K562 (cell line): Measurements from ENCODE around the gene TUBA4B. TPM values are rescaled to one million over a fixed set of nuclear protein-coding genes. Genes with fewer than 3 reads are reported as not detected.
A peak's percentile ranks its signal among the peaks of the same experiment; 100 is the strongest.

Source experiments
- ATAC-seq: fragments of 200-7000 bp; cut with Tn5 transposase; 3 replicates; pipeline ENCODE4 v1.9.1; 2020; ENCODE audit warnings: moderate library complexity
- BruUV-seq: library from RNA; stranded (reverse); fragments of 400-500 nt; replicated peaks from 2 replicates; lab custom pipeline; 2021; lab: Mats Ljungman, UMichigan
- CTCF ChIA-PET: fragments of 300-600 bp; formaldehyde crosslinking; extraction: SDS; loops from one replicate; lab custom pipeline; 2021; ENCODE audit warnings: low intra/inter-chr PET ratio; lab: Yijun Ruan, JAX
- POLR2A ChIA-PET: fragments of 300-600, 350-650 bp; sonication (Branson Sonifier 250); formaldehyde crosslinking; extraction: SDS; loops from one replicate; lab custom pipeline; 2021; ENCODE audit warnings: antibody characterized with exemption, inconsistent platforms; lab: Yijun Ruan, JAX
- DNase-seq, 4 experiments: peaks; one replicate each; pipeline versions ENCODE4 v3.0.0 to v3.0.0-alpha.2; 2011 to 2018; ENCODE audit warnings: low spot score in 3 of 4, mixed read lengths in 3 of 4; ENCODE audit errors: extremely low read depth in 1 of 4
- FAIRE-seq: peaks from 2 replicates; lab custom pipeline; 2011; peaks lifted over from hg19 to GRCh38; lab: Jason Lieb, UNC
- H2AFZ ChIP-seq: 2 replicates; pipeline ENCODE4 v1.6.0; 2011; ENCODE audit warnings: low read depth, low read length, control low read depth, inconsistent platforms
- H3K27ac ChIP-seq: fragments of 200-600 bp; 3 replicates; pipeline ENCODE4 v1.8.0; 2011; ENCODE audit warnings: low read depth, mild to moderate bottlenecking, control low read depth, inconsistent platforms, low read length, moderate library complexity, mixed read lengths; ENCODE audit errors: extremely low read depth
- H3K27me3 ChIP-seq, 2 experiments: fragments of 300-600 bp in 1 of 2; 2 replicates in 1 of 2; 3 replicates in 1 of 2; pipeline versions ENCODE4 v1.6.0 to v1.8.0; 2011; ENCODE audit warnings: inconsistent platforms in 2 of 2, low read length in 2 of 2, mild to moderate bottlenecking in 1 of 2, mixed read lengths in 1 of 2, moderate library complexity in 1 of 2; ENCODE audit not compliant: control insufficient read depth in 2 of 2, insufficient read depth in 2 of 2
- H3K36me3 ChIP-seq: fragments of 300-600 bp; 3 replicates; pipeline ENCODE4 v1.8.0; 2011; ENCODE audit warnings: mild to moderate bottlenecking, low read length, inconsistent platforms; ENCODE audit not compliant: control insufficient read depth, insufficient read depth
- H3K4me1 ChIP-seq, 2 experiments: fragments of 200-600 bp in 1 of 2; replicated peaks in 1 of 2; 2 replicates in 1 of 2; 3 replicates in 1 of 2; pipeline versions ENCODE4 v1.5.1 to v1.8.0; 2011; ENCODE audit warnings: inconsistent platforms in 2 of 2, low read length in 2 of 2, mild to moderate bottlenecking in 1 of 2, mixed read lengths in 1 of 2, moderate library complexity in 1 of 2; ENCODE audit not compliant: control insufficient read depth in 2 of 2, insufficient read depth in 2 of 2
- H3K4me2 ChIP-seq: 2 replicates; pipeline ENCODE4 v1.6.1; 2011; ENCODE audit warnings: low read length, control low read depth, inconsistent platforms, mixed read lengths; ENCODE audit not compliant: insufficient read depth
- H3K4me3 ChIP-seq: fragments of 200-600 bp; sonication (generic), shearing (Covaris generic); 2 replicates; pipeline ENCODE4 v1.5.1; 2016; ENCODE audit warnings: control low read depth, inconsistent platforms
- H3K79me2 ChIP-seq: fragments of 200-600 bp; 3 replicates; pipeline ENCODE4 v1.8.0; 2011; ENCODE audit warnings: low read length, inconsistent platforms; ENCODE audit not compliant: control insufficient read depth, insufficient read depth
- H3K9ac ChIP-seq, 2 experiments: 2 replicates each; pipeline versions ENCODE4 v1.6.0 to v1.6.1; 2011; ENCODE audit warnings: low read depth in 2 of 2, low read length in 2 of 2, control low read depth in 1 of 2, inconsistent platforms in 1 of 2, mild to moderate bottlenecking in 1 of 2, mixed read lengths in 1 of 2; ENCODE audit not compliant: insufficient read depth in 1 of 2
- H3K9me1 ChIP-seq: one replicate; pipeline ENCODE4 v1.6.0; 2011; ENCODE audit warnings: inconsistent platforms, mild to moderate bottlenecking, low read length, moderate library complexity; ENCODE audit not compliant: control insufficient read depth, insufficient read depth
- H3K9me3 ChIP-seq: replicated peaks from 2 replicates; pipeline ENCODE4 v1.5.1; 2011; ENCODE audit warnings: low read depth, low read length, inconsistent platforms; ENCODE audit not compliant: control insufficient read depth, insufficient read depth
- H4K20me1 ChIP-seq: replicated peaks from 2 replicates; pipeline ENCODE4 v1.6.1; 2011; ENCODE audit warnings: low read length, inconsistent platforms, mixed read lengths; ENCODE audit not compliant: control insufficient read depth, insufficient read depth
- CHD7 ChIP-seq: fragments of 200-600 bp; sonication (generic); IDR thresholded peaks from one replicate; pipeline ENCODE4 v1.6.1; 2012; ENCODE audit warnings: mild to moderate bottlenecking, low read depth, low read length, inconsistent platforms
- DDX20 ChIP-seq: fragments of 450-650 bp; IDR thresholded peaks from 2 replicates; pipeline ENCODE4 v1.6.1; 2016; ENCODE audit warnings: missing genetic modification characterization, low read depth, mild to moderate bottlenecking, missing compliant biosample characterization, moderate library complexity
- JUND ChIP-seq, 2 experiments: IDR thresholded peaks; 2 replicates in 1 of 2; 3 replicates in 1 of 2; pipeline ENCODE4 v1.6.1; 2011; ENCODE audit warnings: borderline replicate concordance in 2 of 2, low read depth in 2 of 2, low read length in 2 of 2, improper control_type of control experiment in 1 of 2, missing biosample characterization in 1 of 2, missing genetic modification characterization in 1 of 2, missing genetic modification reagents in 1 of 2
- MEIS2 ChIP-seq: fragments of 450-650 bp; IDR thresholded peaks from 2 replicates; pipeline ENCODE4 v1.6.1; 2014; ENCODE audit warnings: mild to moderate bottlenecking; ENCODE audit not compliant: partially characterized antibody
- ZNF212 ChIP-seq: fragments of 450-650 bp; formaldehyde crosslinking; IDR thresholded peaks from 2 replicates; pipeline ENCODE4 v1.4.0; 2020; ENCODE audit warnings: mild to moderate bottlenecking
- WGBS: fragments of 100-300 bp; shearing (Covaris generic); methylation state at CpG from one replicate; pipeline ENCODE4 v1.1.6; 2016; ENCODE audit warnings: low coverage, mixed read lengths; ENCODE audit not compliant: insufficient coverage; ENCODE audit errors: missing lambda C conversion rate; 5-methylcytosine and 5-hydroxymethylcytosine counted together
- in situ Hi-C: fragments of 300-500 bp; cut with MboI; formaldehyde crosslinking; loops from 4 replicates; pipeline ENCODE4 v1.15.0; 2018; ENCODE audit warnings: inconsistent platforms, mixed read lengths
- intact Hi-C: fragments of 100-400 bp; cut with micrococcal nuclease; formaldehyde crosslinking; loops from 2 replicates; pipeline ENCODE4 v1.14.2; 2022
- polyA plus RNA-seq, 8 experiments: library from polyadenylated mRNA; depleted of rRNA in 4 of 8; stranded (reverse) in 5 of 8; unstranded in 3 of 8; fragments of >200 nt; fragmentation: Nextera tagmentation in 2 of 8; fragmentation: Illumina TruSeq in 1 of 8; extraction: Ambion mirVana in 2 of 8; extraction: Trizol in 1 of 8; gene quantifications; 2 replicates each; pipeline versions ENCODE4 v1.2.1 to v1.2.3, GENCODE V29; 2011 to 2014; ENCODE audit warnings: inconsistent platforms in 1 of 8, missing spikeins in 1 of 8
- total RNA-seq, 7 experiments: library from RNA; depleted of rRNA in 6 of 7; stranded (reverse); fragments of >200 nt in 6 of 7; fragmentation: Illumina TruSeq in 2 of 7; extraction: Trizol in 2 of 7; gene quantifications; 2 replicates each; pipeline versions ENCODE4 v1.2.1 to v1.2.3, GENCODE V29; 2011 to 2021; ENCODE audit warnings: low replicate concordance in 1 of 7

Gene TUBA4B
- total and polyA plus RNA-seq, 9 of the 15 experiments (the other 6 are each of a cell fraction or from before 2014, with no cell fraction given): 0.04 TPM; not detected in 8

- no peak for TF ChIP-seq ZNF212 (CRISPR knock-in tag)
- TF ChIP-seq DDX20 (tag): no peak
- TF ChIP-seq MEIS2: peak; percentile 5
- TF ChIP-seq JUND (IDR thresholded peaks at IDR 0.05; ENCODE audit: borderline replicate concordance, low read depth, low read length): no peak; the same call in 1 of the 2 replicates
- TF ChIP-seq JUND (tag; IDR thresholded peaks at IDR 0.05; ENCODE audit: borderline replicate concordance, low read depth, low read length): peak; percentile 13; the same call in 1 of the 3 replicates
Measured at GRCh38 chr2:219274361-219274921, 21.4 kb downstream of the TUBA4B start (continued).

GRCh38 chr2:219277703-219278654 lies 24.9 kb downstream of the TUBA4B start:
- peak overlapping the region; percentile 32 for H3K4me3 ChIP-seq
- H3K9ac ChIP-seq: peak overlapping the region; percentile 80 to 84
- in situ Hi-C loops (no loop called here), intact Hi-C loops (loop anchor here (2.0 to 5.0 kb wide), 2 partner anchors 25 to 319 kb away; partner anchors contain the start of genes STK11IP, TUBA4A and TUBA4B)
- peak overlapping the region; percentile 74 for H3K4me2 ChIP-seq
- BruUV-seq: no TSS peak
- H3K4me1 ChIP-seq: peaks cover 42 to 54% of the 10 kb centered on the region in 2 experiments
- peaks cover 5% of the 10 kb centered on the region for H3K9me1 ChIP-seq
- no peaks in the 10 kb centered on the region for H4K20me1 ChIP-seq
- H3K9me3 ChIP-seq: no peaks in the 10 kb centered on the region
- CTCF ChIA-PET: interaction anchor here (4.3 kb wide), 1 partner anchor 17 kb away, joined by 28 read pairs; no protein-coding TSS in a partner anchor
- FAIRE-seq: peak; percentile 82
- no peaks in the 10 kb centered on the region for H3K36me3 ChIP-seq
- peak overlapping the region; percentile 96 for H2AFZ ChIP-seq
- H3K27me3 ChIP-seq: no peaks in the 10 kb centered on the region
- peak overlapping the region; percentile 87 for H3K27ac ChIP-seq
- peak; percentile 26 for ATAC-seq
- WGBS: 24% methylated on average over 19 of the region's 25 CpGs
- POLR2A ChIA-PET: interaction anchor here (0.7 to 1.6 kb wide), 7 partner anchors 15 to 144 kb away, joined by 3 to 8 read pairs (median 5); partner anchors contain the start of genes CNPPD1, TUBA4A and TUBA4B
- DNase-seq: peak; percentile 61 to 81 (median 64)
- no peaks in the 10 kb centered on the region for H3K79me2 ChIP-seq
- no peak for TF ChIP-seq CHD7
- no peak for TF ChIP-seq ZNF212 (CRISPR knock-in tag)
